Epidermal melanocyte (primary cell): ENCODE results near the gene IDI1.
"Not testable (repeated sequence)": the region's sequence is repeated elsewhere in the genome, so short reads cannot be mapped to it uniquely, and the experiment has no call there.

ENCODE experiments used
- DNase-seq: peaks from one replicate; pipeline ENCODE4 v3.0.0; 2011; ENCODE audit warnings: low spot score; ENCODE audit not compliant: insufficient read length

Gene IDI1

DNA sequence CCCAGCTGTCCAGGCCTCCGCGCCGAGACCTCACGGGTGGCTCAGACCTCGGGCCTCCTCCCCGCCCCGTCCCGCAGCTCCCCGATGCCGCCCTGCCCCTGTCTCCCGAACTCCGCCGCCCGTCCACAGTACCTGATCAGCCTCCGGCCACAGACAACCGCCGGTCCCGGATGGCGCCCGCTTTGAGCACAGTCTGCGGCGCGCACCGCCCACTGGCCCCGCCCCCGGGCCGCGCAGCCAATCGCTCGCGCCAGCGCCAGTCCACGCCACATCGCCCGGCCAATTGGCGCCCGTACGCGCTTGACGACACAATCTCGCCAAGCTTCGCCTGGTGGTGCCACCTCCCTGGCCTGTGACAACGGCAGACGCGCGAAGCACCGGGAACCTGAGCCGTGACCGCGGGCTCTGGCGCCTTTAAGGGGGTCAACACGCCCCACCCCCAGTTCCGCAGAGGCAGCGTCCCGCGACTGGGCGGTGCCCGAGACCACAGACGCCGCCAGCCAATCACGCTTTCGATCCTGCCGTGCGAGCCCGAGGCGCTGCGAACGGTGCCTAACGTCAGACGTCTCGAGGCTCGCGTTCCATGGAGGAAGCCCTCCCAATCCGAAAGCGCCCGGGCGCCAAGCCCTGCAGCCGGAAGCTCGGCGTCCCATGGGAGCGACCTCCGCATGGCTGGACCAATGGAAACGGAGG lies at the start of gene IDI1:
IDI1 (minus strand) TSS at position 388 of the 693 bp plus-strand sequence; CDS start at position 272, 116 bp downstream.
- DNase-seq = peak; percentile 93

DNA sequence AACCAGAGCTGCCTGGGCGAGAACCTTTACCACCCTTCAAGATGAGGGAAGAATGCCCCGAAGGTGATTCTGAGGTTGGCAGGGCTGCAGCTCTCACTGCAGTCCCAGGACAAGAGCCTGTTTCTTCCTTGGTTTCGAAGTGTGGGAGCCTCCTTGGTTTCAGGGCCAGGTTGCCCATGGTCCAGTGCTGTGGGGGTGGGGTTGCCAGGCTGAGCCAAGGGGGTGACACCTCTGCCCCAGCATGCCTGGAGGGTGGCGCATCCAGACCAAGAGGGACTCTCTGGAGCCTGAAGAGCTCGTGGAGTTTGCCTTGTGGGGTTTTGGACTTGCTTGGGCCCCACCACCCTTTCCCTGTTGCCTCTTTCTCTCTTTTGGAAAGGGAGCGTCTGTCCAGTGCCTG lies 48.5 kb upstream of the IDI1 start:
- no peak for DNase-seq

DNA sequence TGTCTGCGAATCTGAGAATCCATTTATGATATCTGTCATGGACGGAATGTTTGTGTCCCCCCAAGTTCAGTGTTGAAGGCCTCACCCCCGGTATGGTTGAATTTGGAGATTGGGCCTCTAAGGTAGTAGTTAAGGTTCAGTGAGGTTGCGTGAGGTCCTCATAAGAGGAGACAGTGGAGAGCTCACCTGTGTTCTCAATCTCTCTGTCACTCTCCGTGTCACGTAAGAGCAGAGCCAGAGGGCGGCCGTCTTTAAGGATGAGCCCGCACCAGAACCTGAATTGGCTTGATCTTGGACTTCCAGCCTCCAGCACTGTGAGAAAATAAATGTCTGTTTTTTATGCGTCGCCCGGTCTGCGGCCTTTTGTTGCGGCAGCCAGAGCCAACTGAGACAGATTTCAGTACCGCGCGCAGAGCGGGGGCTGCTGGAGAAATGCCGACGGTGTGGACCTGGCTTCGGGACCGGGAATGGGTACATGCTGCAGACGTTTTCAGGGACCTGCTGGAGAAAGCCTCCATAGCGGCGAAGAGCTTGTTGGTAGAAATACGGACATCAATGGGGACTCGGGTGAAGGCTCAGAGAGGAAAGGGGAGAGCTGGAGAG lies 47.5 kb upstream of the IDI1 start:
- DNase-seq = no peak

DNA sequence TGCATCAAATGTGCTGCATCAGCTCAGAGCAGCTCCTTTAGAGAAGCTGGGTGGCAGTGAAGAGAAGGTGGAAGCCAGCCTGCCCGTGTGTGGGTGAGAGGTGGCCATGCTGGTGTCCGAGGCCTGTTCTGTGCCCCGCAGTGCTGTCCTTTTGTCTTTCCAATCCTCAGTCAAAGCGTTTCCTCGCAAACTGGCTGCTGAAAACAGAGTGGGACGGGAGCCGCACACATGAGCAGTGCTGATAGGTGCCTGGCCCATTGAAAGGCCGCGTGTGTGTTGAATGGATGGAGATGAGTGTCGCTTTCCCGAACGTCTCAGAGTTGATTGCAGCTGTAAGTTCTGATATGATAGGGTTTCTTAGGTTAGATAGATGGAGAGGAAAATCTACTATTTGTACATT lies 46.6 kb upstream of the IDI1 start:
- no peak for DNase-seq

DNA sequence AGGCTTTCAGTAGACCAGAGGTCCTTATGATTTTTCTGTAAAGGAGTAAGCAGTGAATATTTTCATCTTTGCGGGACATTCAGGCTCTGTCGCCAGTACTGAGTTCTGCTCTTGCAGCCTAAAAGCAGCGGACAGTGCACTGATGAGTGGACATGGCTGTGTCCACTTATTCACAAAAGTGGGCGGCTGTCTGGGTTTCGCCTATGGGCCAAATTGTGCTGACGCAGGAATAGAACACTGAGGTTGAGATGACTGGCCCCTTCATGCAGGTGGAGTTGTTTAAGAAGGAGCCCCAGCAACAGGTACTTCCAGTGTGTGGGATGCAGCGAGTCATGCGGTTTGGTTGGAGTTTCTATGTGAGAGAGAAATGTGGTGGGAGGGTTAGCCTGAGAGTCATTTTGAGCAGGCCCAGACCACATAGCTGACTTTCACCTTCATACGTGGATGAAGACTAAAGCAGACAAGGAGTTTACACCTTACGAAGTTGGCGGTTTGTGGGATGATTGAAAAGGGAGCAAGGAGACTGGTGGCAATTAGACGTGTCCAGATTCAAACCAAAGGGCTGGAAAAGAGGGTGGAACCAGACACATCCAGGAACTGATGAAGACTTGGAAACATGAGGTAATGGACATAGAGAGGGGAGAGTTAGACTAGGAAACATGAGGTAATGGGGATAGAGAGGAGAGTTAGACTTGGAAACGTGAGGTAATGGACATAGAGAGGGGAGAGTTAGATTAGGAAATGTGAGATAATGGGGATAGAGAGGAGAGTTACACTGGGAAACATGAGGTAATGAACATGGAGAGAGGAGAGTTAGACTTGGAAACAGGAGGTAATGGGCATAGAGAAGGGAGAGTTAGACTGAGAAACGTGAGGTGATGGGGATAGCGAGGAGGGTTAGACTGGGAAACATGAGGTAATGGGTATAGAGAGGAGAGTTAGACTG lies 45.5 kb upstream of the IDI1 start:
- no peak for DNase-seq

DNA sequence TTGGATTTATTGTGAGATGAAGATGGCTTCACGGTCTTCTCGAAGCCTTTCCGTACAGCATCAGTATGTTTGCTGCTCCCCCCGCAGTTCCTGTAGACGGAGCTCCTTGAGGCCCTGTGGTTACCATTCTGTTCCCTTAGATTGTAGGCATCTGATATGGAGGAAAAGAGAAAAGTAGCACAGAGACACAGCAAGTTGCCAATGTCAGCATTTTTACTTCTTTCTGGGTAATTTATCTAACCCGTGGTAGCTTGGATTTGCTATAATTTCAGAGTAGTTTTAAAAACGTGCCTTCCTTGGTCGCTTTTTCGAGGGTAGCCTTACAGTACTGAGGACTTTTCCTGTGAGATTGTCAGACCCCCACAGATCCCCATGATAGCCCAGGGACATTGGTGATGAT lies 44.8 kb upstream of the IDI1 start:
- DNase-seq = no peak

DNA sequence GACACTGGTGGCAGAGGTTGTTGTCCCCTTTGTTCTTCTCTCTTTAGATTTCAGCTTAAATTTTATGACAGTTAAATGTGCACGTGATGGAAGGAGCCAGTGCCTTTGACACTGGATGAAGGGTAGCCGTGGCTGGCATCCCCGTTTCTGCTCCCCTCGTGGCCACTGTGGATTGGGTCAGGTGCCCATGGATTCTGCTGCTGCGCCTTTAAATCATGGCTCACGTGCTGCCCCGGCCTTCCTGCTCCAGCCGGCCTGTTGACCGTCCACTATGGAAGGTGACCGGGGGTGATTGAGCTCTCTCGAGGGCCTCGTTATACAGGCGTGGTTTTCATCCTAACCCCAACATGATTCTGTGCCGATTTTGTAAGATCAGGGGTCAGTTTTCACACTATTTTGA lies 41.8 kb upstream of the IDI1 start:
- no peak for DNase-seq

DNA sequence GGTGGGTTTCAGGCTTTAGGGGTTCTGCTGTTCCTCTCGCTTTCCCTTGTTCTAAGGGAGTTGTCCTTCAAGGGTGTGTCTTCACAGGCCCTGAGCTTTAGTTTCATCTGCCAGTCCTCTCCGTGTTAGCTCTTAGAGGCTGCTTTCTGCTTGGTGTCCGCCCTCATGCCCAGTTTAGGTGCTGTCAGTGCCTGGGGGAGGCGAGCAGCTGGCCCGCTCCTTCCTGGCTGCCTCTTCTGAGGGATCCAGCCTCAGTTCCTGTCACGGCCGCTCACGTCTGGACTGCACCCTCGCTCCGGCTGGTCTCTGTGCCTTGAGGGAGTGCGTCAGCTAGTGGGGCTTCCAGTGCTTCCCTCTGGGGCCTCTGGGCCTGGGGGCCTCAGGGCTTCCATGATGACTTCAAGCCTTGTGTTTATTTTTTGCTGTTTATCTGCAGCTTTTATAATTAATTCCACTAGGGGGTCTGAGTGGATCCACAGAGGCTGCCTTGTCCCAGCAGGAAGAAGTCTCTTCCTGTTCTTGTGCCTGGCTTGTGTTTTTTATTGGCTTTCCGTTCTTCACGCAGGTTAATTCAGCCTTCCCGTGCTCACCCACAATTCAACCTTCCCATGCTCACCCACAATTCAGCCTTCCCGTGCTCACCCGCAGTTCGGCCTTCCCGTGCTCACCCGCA lies 40.2 kb upstream of the IDI1 start:
- DNase-seq = peak; percentile 53

DNA sequence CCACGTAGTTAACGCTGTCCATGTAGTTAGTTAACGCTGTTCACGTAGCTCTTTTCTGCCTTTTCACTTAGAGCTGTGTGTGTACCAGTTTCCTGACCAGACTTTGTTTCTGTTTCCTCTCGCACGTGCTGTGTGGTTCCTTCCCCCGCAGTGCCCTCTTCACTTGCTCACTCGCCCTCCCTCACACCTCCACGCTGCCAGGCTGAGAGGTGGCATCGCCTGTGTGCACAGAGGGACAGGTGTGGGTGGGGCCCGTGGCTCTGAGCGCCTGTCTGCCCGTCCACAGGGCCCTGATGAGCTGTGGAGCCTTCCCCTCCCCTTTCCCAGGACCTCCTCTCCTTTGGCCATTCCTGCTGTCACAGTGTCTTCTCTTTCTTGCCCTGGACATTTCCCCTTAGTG lies 37.9 kb upstream of the IDI1 start:
- DNase-seq = no peak

DNA sequence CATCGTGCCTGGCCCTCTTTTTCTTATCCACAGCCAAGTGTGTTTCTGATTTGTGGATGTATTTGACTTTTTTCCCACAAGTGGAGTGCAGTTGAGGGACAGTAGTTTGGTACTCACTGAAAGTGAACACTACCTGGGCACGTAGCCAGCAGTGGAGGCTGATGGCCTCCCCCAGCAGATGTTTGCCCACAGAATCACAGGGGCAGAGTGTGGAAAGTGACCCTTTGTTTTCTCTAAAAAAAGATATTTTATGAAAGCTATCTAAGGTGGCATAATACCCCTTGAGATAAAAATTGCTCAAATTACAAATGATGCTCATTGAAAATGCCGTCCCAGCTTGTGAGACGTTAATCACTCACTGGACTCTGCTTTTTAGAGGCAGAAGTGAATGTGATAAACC lies 36.3 kb upstream of the IDI1 start:
- DNase-seq = no peak

DNA sequence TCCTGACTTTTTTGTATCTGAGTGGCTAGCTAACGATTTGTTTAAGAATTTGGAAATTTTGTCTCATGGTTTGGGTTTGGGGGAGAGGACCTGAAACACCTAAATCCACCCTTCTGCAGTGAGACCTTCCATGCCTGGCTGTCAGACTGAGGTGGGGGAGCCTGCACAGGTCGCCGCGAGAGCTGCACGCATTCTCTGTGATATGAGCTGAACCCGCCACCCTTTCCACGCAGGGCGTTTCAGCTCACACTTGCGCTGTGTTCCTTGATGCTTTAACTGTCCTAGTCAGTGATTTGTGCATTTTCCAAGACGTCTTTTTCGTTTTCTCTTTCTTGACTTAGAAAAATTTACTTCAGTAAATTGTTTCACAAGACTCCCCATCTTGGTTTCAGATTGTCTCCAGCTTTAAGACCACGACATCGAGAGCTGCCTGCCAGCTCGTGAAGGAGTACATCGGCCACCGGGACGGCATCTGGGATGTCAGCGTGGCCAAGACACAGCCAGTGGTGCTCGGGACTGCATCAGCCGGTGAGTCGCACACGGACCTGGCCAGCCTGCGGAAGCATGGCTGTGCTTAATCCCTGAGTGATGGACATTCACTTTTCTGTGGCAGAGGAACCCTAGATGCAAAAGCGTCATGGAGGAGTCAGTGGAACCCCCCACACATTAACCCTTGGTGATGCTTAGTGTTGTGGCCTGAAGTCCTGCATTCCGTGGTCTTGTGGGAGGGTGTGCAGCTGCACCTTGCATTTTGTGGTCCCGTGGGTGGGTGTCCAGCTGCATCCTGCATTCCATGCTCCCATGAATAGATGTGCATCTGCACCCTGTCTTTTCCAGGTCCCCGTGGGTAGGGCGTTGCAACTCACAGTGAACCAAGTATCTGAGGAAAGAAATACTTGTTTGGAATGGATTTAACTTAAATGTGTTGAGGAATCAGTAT lies 35.4 kb upstream of the IDI1 start:
- no peak for DNase-seq

DNA sequence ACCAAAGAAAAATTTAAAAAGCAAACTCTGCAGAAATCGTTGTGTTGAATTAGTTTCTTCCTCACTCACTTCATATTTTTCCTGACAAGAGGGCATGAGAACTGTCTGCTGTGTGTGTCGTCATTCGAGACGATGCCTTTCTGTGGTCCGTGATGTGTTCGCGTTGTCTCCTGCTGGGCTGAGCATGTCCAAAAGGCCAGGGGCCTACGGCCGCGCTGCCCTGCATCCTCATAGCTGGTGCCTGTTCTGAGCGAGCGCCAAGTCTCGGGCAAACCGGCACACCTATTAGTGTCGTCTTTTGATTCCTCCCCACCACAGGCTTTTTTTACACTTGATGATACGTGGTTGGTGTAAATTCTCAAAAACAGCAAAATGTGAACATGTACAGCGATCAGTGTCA lies 34.7 kb upstream of the IDI1 start:
- no peak for DNase-seq

DNA sequence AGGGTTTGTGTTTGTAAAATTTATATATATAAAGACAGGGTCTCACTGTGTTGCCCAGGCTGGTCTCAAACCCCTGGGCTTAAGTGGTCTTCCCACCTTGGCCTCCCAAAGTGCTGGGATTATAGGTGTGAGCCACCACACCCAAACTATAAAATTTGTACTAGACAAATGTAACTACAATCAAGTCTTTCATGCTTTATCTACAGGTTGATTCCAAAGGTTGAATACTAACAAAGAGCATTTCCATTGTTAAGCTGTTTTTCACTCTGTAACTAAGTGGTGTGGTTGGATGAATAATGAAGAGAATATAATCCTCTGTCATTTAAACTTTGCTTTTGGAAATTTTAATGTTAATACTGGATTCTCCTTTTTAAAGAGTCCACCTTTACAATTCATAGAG lies 29.7 kb upstream of the IDI1 start:
- no peak for DNase-seq

DNA sequence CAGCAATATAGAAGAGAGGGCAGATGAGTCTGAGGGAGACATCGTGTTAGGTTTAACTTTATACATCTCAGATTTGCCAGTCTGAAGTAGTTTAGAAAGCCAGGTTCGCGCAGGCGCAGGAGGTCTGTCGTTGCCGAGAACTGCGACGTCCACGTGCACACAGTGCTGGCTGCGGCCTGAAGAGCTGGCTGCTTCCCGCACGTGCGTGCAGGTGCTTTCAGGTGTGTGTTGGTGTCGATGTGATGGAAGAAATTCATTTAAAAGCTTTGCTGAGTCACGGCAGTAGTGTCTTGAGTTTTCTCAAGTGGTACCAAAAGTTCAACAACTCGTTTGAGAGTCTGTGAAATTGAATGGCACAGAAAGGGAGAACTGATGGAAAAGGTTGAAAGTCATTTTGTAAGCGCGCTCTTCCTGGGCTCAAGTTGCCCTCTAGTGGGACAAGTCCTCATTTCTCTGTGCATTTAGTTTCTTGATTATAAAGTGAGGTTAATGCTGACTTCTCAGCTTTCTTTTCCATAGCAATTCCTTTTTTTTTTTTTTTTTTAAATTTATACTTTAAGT lies 25.9 kb upstream of the IDI1 start:
- DNase-seq = no peak

DNA sequence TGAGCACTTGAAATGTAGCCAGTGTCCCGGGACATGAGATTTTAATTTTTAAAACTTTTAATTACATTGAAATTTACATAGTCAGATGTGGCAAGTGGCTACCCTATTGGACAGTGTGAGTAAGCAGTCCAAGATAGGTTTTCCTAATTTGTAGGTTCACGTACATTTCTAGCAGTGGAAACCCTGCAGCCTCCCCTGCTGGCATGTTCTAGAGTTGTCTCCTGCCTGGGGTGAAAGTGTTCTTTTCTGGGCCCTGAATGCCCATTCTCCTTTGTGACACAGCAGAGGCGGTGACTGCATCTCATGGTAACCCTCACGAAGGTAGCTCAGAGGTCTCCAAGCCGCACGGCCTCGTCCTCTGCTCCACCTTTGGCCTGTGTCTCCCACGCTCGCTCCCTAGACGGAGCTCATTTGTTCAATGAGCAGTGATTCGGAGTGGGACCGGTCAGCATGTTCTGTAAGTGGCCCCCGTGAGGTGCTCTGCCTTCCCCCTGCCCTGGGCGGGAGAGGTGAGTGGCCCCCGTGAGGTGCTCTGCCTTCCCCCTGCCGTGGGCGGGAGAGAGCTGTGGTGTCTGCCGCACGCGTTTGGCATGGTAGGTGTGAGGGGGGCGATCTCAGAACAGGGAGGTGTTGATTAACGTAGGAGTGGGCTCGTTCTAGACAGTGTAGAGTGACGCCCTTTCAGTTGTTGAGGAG lies 25.3 kb upstream of the IDI1 start:
- DNase-seq = no peak

DNA sequence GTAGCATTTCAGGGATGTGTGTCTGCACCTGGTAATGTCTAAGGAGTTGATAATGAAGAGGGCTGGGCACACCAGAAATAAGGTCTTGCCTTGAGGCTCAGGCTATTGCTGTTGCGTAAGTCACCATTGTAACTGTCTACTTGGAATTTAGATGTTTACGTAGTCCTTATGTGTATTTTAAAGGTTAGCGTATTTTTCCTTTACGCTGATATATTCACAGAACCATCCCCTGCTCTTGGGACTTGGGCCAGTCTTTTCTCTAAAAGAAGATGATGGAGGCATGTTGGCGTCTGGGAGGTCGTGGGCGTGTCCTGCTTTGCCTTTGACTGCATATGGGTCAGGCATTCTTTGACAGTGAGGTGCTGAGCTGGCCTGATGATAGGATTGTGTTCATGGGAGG lies 22.0 kb upstream of the IDI1 start:
- DNase-seq = no peak

DNA sequence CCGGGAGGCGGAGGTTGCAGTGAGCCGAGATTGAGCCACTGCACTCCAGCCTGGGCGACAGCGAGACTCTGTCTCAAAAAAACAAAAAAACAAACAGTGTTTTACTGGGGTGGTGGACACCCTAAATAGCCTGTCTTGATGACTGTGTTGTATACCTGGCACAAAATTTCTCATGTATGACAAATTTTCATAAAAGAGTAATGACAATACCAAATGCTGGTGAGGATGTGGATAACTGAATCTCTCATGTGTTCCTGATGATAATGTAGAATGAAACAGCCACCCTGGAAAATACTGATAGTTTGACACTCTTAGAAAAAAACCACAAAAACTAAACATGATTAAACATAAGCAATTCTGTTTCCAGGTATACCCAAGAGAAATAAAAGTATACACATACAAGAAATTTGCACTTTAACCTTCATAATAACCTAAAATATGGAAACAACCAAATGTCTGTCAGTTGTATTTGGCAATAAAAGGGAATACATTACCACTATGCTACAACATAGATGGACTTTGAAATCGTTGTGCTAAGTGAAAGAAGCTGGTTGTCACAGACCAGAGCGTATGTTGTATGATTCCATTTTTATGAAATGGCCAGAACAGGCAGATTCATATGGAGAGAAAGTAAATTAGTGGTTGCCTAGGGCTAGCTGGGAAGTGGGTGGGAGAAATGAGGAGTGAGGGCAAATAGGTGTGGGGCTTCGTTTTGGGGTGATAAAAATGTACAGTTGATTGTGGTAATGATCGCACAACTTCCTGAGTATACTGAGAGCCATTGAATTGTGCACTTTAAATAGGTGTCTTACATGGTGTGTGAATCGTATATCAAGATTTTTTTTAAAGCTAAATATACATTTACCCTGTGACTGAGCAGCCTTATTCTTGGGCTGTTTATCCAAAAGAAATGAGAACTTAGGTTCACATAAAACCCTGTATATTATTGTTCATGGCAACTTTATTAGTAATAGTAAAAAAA lies 19.8 kb upstream of the IDI1 start:
- no peak for DNase-seq

DNA sequence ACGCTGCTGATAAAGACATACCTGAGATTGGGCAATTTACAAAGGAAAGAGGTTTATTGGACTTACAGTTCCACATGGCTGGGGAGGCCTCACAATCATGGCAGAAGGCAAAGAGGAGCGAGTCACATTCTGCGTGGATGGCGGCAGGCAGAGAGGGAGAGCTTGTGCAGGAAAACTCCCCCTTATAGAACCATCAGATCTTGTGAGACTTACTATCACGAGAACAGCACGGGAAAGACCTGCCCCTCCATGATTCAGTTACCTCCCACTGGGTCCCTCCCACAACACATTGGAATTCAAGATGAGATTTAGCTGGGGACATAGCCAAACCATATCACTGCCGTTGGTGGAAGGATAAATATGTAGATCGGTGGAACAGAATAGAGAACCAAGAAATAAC lies 17.8 kb upstream of the IDI1 start:
- DNase-seq = not testable (repeated sequence)

DNA sequence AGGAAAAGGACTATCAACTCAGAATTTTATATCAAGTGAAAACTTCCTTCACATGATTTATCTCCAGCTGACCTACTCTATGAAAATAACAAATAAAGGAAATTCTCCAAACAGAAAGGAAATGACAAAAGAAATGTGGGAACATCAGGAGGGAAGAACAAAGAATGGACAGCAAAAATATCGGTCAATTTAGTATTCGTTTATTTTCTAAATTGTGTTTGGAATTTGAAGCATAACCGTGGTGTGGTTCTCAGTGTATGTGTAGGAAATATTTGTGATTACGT lies 16.0 kb upstream of the IDI1 start:
- no peak for DNase-seq
